Endometrium (tissue), 2 donors: ENCODE results near the gene MAPRE3.
"Not testable (repeated sequence)": the region's sequence is repeated elsewhere in the genome, so short reads cannot be mapped to it uniquely, and the experiment has no call there.

Experiments used
- FAIRE-seq: peaks from 2 replicates; lab custom pipeline; 2012; peaks lifted over from hg19 to GRCh38; lab: Jason Lieb, UNC
- donor health status: control.
- donor health status: control.

MAPRE3 gene

GRCh38 chr2:27070653-27071276 lies 100.3 kb downstream of the MAPRE3 start:
- FAIRE-seq: no peak

- no peak for FAIRE-seq
Observed at GRCh38 chr2:27071277-27071989, 101.0 kb downstream of the MAPRE3 start, which contains the start of gene OST4. TSS of gene OST4 (minus strand) at chr2:27071654.

GRCh38 chr2:27071990-27072830 lies 101.8 kb downstream of the MAPRE3 start:
- FAIRE-seq: no peak

- FAIRE-seq: no peak
Observed at GRCh38 chr2:27072920-27073319, 102.5 kb downstream of the MAPRE3 start.

GRCh38 chr2:27073782-27074181 lies 103.3 kb downstream of the MAPRE3 start:
- FAIRE-seq: no peak

GRCh38 chr2:27074738-27075565 lies 104.5 kb downstream of the MAPRE3 start:
- FAIRE-seq: no peak

- not testable (repeated sequence) for FAIRE-seq
Observed at GRCh38 chr2:27075566-27075871, 105.1 kb downstream of the MAPRE3 start.

- no peak for FAIRE-seq
Observed at GRCh38 chr2:27076323-27076722, 105.9 kb downstream of the MAPRE3 start.
